ENCODE measurements around the gene SH3PXD2A. TPM values are rescaled to one million over a fixed set of nuclear protein-coding genes. Genes with fewer than 3 reads are reported as not detected.
"Not testable (repeated sequence)": the region's sequence is repeated elsewhere in the genome, so short reads cannot be mapped to it uniquely, and the experiment has no call there.

Gene SH3PXD2A
- total RNA-seq, 2 experiments from 2014 or later = 7.8 to 8.5 TPM

DNA sequence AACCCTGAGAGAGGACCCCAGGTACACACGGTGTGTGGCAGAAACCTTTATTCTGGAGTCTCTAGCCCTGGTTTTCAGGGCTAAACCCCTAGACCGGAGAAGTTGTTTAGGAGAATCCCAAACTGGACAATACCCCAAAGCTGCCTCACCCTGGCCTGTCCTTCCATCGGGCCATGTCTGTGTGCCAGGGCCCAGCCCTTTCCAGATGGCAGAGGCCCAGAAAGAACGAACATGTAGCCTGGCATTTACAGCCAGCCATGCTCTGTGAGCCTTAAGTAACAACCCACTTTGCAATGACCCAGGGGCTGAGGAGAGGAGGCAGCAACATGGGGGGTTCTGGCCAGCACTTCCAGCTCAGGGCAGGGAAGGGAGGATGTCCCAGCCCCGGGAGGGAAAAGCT, 219.8 kb downstream of the SH3PXD2A start:
- no peak overlapping the region for H3K4me3 Mint-ChIP-seq
- H3K36me3 Mint-ChIP-seq (ENCODE audit: low read depth) = no peaks in the 10 kb centered on the region
- H3K27me3 Mint-ChIP-seq (ENCODE audit: low read depth) = no peaks in the 10 kb centered on the region
- no peak for DNase-seq
- CTCF ChIA-PET = interaction anchor here (1.3 kb wide), 1 partner anchor 70 kb away, joined by 3 read pairs; no protein-coding TSS in a partner anchor
- intact Hi-C loops (cut with micrococcal nuclease) = no loop called here
- no peaks in the 10 kb centered on the region for H3K4me1 Mint-ChIP-seq (ENCODE audit: low read depth)
- no peak overlapping the region for H3K27ac Mint-ChIP-seq
- H3K9me3 Mint-ChIP-seq = no peaks in the 10 kb centered on the region

DNA sequence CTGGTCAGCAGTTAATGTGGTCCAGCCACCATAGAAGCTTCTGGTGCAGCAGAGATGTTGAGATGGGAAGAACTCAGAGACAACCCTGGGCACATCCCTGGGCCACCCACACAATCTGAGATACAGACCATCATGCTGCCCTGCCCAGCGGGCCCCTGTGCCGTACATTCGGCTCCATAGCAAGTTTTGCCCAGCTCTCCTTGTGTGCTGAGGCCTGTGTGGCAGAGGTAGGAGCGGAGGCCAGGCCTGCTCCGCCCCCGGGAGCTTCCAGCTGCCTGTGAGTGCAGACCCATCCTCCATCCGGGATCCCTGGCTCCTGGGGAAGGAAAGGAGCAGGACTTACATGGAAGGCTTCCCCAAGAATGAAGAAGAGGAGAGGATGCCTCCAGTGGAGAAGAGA, 221.5 kb downstream of the SH3PXD2A start:
- Mint-ChIP-seq H3K9me3 (no peaks in the 10 kb centered on the region), H3K4me3 (no peak overlapping the region), H3K4me1 (ENCODE audit: low read depth) (no peaks in the 10 kb centered on the region), H3K27me3 (ENCODE audit: low read depth) (no peaks in the 10 kb centered on the region), H3K27ac (no peak overlapping the region), H3K36me3 (ENCODE audit: low read depth) (no peaks in the 10 kb centered on the region)
- DNase-seq = no peak
- intact Hi-C loops (cut with micrococcal nuclease) = no loop called here
- CTCF ChIA-PET = interaction anchor here (1.0 kb wide), 1 partner anchor 52 kb away, joined by 4 read pairs; no protein-coding TSS in a partner anchor

DNA sequence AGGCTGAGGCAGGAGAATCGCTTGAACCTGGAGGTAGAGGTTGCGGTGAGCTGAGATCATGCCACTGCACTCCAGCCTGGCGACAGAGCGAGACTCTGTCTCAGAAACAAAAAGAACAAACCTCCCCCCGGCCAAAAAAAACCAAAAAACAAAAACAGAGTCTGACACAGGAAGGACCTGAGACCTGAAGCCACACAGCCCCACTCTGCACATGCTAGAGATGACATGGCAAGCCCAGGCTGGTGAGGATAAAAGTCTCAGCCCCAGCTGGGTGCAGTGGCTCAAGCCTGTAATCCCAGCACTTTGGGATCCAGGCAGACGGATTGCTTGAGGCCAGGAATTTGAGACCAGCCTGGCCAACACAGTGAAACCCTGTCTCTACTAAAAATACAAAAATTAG, 222.5 kb downstream of the SH3PXD2A start:
- H3K27me3 Mint-ChIP-seq (ENCODE audit: low read depth); intact Hi-C loops (cut with micrococcal nuclease); H3K4me3 Mint-ChIP-seq; H3K27ac Mint-ChIP-seq; H3K36me3 Mint-ChIP-seq (ENCODE audit: low read depth); H3K4me1 Mint-ChIP-seq (ENCODE audit: low read depth); H3K9me3 Mint-ChIP-seq; DNase-seq: not testable (repeated sequence)
- CTCF ChIA-PET = interaction anchor here (1.2 kb wide), 1 partner anchor 28 kb away, joined by 3 read pairs; no protein-coding TSS in a partner anchor

DNA sequence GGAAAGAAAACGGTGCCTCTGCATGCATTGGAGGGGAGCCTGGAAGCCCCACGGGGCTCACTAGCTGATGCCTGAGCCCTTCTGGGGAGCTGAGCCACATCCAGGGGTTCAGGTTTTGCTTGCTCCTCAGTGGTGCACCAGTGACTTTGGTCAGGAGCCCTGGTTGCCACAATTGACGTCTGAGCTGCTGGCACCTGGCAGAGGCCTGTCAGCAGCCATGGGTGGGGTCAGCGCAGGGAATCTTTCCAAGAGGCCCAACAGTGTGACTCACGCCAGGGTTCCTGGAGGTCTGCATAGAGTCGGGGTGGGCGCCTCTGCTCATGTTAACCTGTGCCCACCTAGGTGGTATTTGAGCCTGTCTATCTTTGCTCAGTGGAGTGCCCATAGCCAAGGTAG, 223.1 kb downstream of the SH3PXD2A start:
- Mint-ChIP-seq H3K27me3 (ENCODE audit: low read depth) (no peaks in the 10 kb centered on the region), H3K4me1 (ENCODE audit: low read depth) (no peaks in the 10 kb centered on the region), H3K27ac (no peak overlapping the region), H3K9me3 (no peaks in the 10 kb centered on the region), H3K4me3 (no peak overlapping the region), H3K36me3 (ENCODE audit: low read depth) (no peaks in the 10 kb centered on the region)
- no peak for DNase-seq
- intact Hi-C loops (cut with micrococcal nuclease) = no loop called here
- CTCF ChIA-PET = interaction anchor here (0.7 to 1.2 kb wide), 2 partner anchors 27 to 673 kb away, joined by 3 to 7 read pairs; no protein-coding TSS in a partner anchor

DNA sequence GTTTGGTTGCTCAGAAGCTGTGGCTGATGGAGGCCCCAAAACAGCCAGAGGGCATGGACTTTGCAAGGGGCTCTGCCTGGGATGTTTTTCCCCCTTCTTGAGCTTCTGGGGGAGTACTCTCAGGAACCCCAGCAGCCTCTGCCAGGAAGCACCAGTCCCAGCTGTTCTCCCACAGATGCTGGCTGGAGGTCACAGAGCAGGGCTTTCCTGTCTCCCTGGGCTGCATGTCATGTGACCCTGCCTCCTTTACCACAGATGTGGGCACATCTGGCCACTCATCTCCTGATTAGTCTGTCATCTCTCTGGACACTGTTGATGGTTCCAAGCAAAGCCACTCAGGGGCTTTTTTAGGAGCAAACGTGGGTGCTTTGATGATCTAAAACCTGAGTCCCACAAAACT, 225.2 kb downstream of the SH3PXD2A start:
- CTCF ChIA-PET = interaction anchor here (1.2 kb wide), 1 partner anchor 56 kb away, joined by 4 read pairs; no protein-coding TSS in a partner anchor
- Mint-ChIP-seq H3K27me3 (ENCODE audit: low read depth) (no peaks in the 10 kb centered on the region), H3K9me3 (no peaks in the 10 kb centered on the region), H3K36me3 (ENCODE audit: low read depth) (no peaks in the 10 kb centered on the region), H3K4me3 (no peak overlapping the region), H3K27ac (no peak overlapping the region), H3K4me1 (ENCODE audit: low read depth) (no peaks in the 10 kb centered on the region)
- DNase-seq = no peak
- intact Hi-C loops (cut with micrococcal nuclease) = no loop called here

DNA sequence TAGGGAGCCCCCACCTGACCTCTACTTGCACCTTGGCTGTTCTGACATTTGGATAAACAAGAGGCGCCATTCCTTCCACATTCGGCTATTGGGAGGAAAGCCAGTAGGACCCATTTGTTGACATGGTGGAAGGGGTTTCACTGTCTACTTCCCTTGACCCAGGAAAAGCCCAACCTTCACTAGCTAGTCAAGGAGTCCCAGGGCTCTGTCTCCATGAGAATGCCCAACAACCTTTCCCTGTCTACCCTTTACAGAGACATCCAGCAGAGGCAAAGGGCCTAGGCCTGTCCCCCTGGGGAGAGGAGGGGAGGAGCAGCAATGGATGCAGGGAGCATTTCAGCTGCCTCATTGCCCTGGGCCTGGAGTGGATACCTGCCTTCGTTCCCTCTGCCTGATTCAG, 225.8 kb downstream of the SH3PXD2A start:
- no peak overlapping the region for H3K27ac Mint-ChIP-seq
- H3K4me1 Mint-ChIP-seq (ENCODE audit: low read depth) = no peaks in the 10 kb centered on the region
- H3K4me3 Mint-ChIP-seq = no peak overlapping the region
- H3K27me3 Mint-ChIP-seq (ENCODE audit: low read depth) = no peaks in the 10 kb centered on the region
- H3K9me3 Mint-ChIP-seq = no peaks in the 10 kb centered on the region
- no peak for DNase-seq
- no peaks in the 10 kb centered on the region for H3K36me3 Mint-ChIP-seq (ENCODE audit: low read depth)
- intact Hi-C loops (cut with micrococcal nuclease) = no loop called here
- CTCF ChIA-PET = interaction anchor here (1.2 kb wide), 1 partner anchor 57 kb away, joined by 4 read pairs; no protein-coding TSS in a partner anchor

DNA sequence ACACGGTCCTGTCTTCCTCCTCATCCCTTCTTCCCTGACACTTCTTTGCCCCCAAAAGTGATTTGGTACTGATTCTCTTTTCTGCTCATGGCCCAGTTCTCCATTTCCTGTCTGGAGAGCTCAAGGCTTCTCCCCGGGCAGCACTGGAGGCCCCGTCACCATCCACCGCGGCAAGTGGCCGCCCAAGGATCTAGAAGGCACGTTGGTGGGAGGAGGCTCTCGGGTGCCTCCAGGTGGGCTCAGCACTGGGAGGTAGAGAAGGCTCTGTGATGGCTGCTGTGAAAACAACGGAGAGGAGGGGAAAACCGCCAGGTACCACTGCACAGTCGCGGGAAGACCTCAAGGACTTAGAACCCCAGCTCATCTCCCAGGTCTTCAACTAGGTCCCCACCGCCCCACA, 227.5 kb downstream of the SH3PXD2A start:
- intact Hi-C loops (cut with micrococcal nuclease) = no loop called here
- Mint-ChIP-seq H3K27me3 (ENCODE audit: low read depth) (no peaks in the 10 kb centered on the region), H3K4me3 (no peak overlapping the region), H3K4me1 (ENCODE audit: low read depth) (no peaks in the 10 kb centered on the region), H3K9me3 (no peaks in the 10 kb centered on the region), H3K27ac (no peak overlapping the region), H3K36me3 (ENCODE audit: low read depth) (no peaks in the 10 kb centered on the region)
- no peak for DNase-seq
- CTCF ChIA-PET = interaction anchor here (1.9 kb wide), 1 partner anchor 58 kb away, joined by 6 read pairs; no protein-coding TSS in a partner anchor

DNA sequence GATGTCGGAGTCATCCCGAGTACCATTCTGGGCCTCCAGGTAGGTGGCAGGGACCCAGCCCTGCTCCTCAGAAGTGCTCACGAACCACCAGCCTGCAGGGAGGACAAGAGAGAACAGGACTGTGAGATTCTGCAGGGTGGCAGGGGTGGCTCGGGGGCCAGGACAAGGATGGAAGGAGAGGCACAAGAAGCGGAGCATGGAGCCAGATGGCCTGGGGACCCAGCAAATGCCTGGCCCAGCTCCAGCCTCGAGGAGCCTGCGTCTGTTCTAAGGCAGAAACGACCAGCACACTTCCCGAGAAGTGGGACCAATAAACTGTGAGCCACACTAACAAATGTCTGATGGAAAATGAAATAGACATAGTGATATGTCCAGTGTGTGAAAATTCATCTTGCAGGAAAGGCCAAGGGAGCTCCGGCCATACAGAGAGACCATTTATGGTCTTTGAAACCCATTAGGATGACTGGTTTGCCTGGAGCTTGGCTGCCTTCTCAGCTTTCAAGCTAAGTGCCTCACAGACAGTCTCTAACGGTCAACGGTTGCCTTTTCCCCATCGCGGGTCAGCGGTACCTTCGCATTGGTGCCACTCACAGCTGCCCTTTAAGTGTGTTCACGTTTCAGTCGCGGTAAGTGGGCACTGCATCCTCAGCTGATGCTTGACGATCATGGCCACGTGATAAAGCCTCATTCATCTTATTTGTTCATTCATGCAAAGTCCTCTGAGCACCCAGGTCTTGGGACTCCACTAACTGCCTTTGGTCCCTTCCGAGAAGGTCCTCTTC, 228.1 kb downstream of the SH3PXD2A start:
- Mint-ChIP-seq H3K36me3 (ENCODE audit: low read depth) (no peaks in the 10 kb centered on the region), H3K27ac (no peak overlapping the region), H3K27me3 (ENCODE audit: low read depth) (no peaks in the 10 kb centered on the region), H3K4me3 (no peak overlapping the region), H3K4me1 (ENCODE audit: low read depth) (no peaks in the 10 kb centered on the region), H3K9me3 (no peaks in the 10 kb centered on the region)
- intact Hi-C loops (cut with micrococcal nuclease) = no loop called here
- CTCF ChIA-PET = interaction anchor here (0.5 to 1.9 kb wide), 2 partner anchors 59 to 112 kb away, joined by 5 to 6 read pairs; no protein-coding TSS in a partner anchor
- no peak for DNase-seq

DNA sequence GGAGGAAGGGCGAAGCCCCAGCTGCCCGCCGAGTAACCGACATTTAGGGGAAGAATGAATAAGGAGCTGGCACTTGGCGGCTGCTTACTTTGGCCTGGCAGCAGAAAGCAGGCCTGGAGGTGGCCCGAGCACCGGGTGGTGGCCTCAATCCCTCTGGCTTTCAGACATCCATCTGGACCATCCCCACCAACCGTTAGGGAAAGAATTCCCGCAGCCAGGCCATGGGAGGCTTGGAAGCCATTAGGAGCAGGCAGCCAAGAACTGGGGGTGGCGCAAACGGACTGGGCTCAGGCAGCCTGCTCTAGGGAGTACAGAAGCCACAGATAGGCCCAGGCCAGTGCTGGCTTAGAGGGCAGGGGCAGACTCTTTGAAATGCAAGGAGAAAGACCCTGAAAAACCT, 229.2 kb downstream of the SH3PXD2A start:
- CTCF ChIA-PET = interaction anchor here (0.8 to 1.2 kb wide), 2 partner anchors 60 to 188 kb away, joined by 3 read pairs; no protein-coding TSS in a partner anchor
- no peak overlapping the region for H3K27ac Mint-ChIP-seq
- intact Hi-C loops (cut with micrococcal nuclease) = no loop called here
- no peaks in the 10 kb centered on the region for H3K36me3 Mint-ChIP-seq (ENCODE audit: low read depth)
- H3K4me1 Mint-ChIP-seq (ENCODE audit: low read depth) = no peaks in the 10 kb centered on the region
- H3K9me3 Mint-ChIP-seq = no peaks in the 10 kb centered on the region
- no peaks in the 10 kb centered on the region for H3K27me3 Mint-ChIP-seq (ENCODE audit: low read depth)
- H3K4me3 Mint-ChIP-seq = no peak overlapping the region
- DNase-seq = no peak

DNA sequence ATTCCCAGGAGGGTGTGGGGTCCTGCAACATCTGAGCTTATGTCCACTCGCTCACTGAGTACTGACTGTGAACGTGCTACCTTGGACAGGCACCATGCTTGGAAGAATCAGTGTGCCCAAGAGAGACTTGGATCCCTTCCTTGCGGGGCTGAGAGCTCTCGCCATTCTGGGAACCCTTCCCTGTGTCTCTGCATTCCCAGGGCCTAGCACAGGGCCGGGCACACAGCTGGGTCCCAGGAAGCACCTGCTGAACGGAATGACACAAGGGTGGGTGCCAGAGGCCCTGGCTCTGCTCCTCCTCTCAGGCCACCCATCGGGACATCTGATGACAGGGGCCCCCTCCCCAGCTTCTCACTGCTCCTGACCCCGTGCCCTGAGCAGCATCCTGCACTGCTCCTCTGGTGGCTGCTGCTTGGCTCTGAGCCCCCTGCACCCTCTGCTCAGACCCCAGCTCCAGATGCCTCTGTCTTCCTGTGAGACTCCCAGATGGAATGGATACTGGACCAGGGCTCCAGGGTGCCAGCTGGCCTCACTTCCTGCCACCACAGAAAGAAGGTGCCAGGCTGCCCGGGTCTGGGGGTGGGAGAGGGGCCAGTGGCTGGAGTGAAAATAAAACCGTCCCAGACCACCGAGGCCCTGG, 232.3 kb downstream of the SH3PXD2A start:
- CTCF ChIA-PET = no interaction called here
- DNase-seq = no peak
- no peaks in the 10 kb centered on the region for H3K27me3 Mint-ChIP-seq (ENCODE audit: low read depth)
- no peaks in the 10 kb centered on the region for H3K36me3 Mint-ChIP-seq (ENCODE audit: low read depth)
- no peaks in the 10 kb centered on the region for H3K9me3 Mint-ChIP-seq
- no peak overlapping the region for H3K4me3 Mint-ChIP-seq
- no peak overlapping the region for H3K27ac Mint-ChIP-seq
- H3K4me1 Mint-ChIP-seq (ENCODE audit: low read depth) = no peaks in the 10 kb centered on the region
- intact Hi-C loops (cut with micrococcal nuclease) = no loop called here

DNA sequence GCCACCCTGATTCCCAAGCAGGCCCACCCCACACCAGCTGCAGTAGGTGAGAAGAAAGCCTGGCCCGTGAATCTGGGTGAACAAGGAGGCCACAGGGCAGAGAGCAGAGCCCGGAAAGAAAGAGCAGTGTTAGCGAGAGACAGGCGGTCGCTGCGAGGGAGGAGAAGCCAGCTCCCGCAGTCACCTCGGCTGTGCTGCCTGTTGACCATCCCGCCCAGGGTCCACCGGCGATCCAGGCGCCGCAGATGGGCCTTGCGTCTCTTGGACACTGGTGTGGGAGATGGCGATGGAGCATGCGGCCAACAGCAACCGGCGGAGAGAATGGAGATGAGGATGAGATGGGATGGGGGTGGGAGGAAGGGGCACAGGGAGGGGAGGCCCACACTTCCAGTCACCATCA, 233.1 kb downstream of the SH3PXD2A start:
- CTCF ChIA-PET = interaction anchor here (0.5 kb wide), 1 partner anchor 63 kb away, joined by 4 read pairs; no protein-coding TSS in a partner anchor
- no peak overlapping the region for H3K27ac Mint-ChIP-seq
- no peaks in the 10 kb centered on the region for H3K36me3 Mint-ChIP-seq (ENCODE audit: low read depth)
- no peak for DNase-seq
- no peaks in the 10 kb centered on the region for H3K9me3 Mint-ChIP-seq
- H3K27me3 Mint-ChIP-seq (ENCODE audit: low read depth) = no peaks in the 10 kb centered on the region
- intact Hi-C loops (cut with micrococcal nuclease) = no loop called here
- H3K4me1 Mint-ChIP-seq (ENCODE audit: low read depth) = no peaks in the 10 kb centered on the region
- no peak overlapping the region for H3K4me3 Mint-ChIP-seq

DNA sequence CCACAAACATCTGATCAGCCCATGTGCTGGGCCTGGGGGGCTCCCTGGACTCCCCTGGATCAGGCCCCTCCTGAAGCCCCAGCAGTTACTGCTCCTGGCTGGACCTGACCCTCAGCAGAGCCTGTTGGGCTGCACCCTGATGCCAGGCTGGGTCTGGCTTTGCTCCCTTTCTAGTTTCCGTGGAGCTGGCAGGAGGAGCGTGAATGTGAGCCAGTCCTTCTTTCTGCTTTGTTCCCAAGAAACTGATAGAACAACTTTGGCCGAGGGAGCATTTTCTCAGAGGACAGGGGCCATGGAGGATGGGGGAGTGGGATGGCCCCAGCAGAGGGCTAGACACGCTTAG, 233.6 kb downstream of the SH3PXD2A start:
- no peaks in the 10 kb centered on the region for H3K4me1 Mint-ChIP-seq (ENCODE audit: low read depth)
- intact Hi-C loops (cut with micrococcal nuclease) = no loop called here
- no peak overlapping the region for H3K27ac Mint-ChIP-seq
- H3K4me3 Mint-ChIP-seq = no peak overlapping the region
- DNase-seq = no peak
- no peaks in the 10 kb centered on the region for H3K9me3 Mint-ChIP-seq
- H3K27me3 Mint-ChIP-seq (ENCODE audit: low read depth) = no peaks in the 10 kb centered on the region
- CTCF ChIA-PET = interaction anchor here (0.5 kb wide), 2 partner anchors 60 to 63 kb away, joined by 3 to 4 read pairs; no protein-coding TSS in a partner anchor
- H3K36me3 Mint-ChIP-seq (ENCODE audit: low read depth) = peaks cover 1% of the 10 kb centered on the region

All from activated naive CD4-positive, alpha-beta T cell treated with anti-CD3 and anti-CD28 coated beads for 36 hours (primary cell).